ENCODE data around the gene NBPF6.
"Not testable (repeated sequence)": the region's sequence is repeated elsewhere in the genome, so short reads cannot be mapped to it uniquely, and the experiment has no call there.

The NBPF6 gene

GRCh38 chr1:108450043-108450442, at the start of gene NBPF6:
NBPF6 (plus strand) TSS chr1:108450343; CDS start chr1:108450602, 259 bp downstream.
- not testable (repeated sequence) for FAIRE-seq

- not testable (repeated sequence) for FAIRE-seq
Measured at GRCh38 chr1:108411098-108411833, 38.9 kb upstream of the NBPF6 start.

- not testable (repeated sequence) for FAIRE-seq
Measured at GRCh38 chr1:108420129-108420528, 30.0 kb upstream of the NBPF6 start.

GRCh38 chr1:108421061-108421916, 28.9 kb upstream of the NBPF6 start:
- not testable (repeated sequence) for FAIRE-seq

- not testable (repeated sequence) for FAIRE-seq
Measured at GRCh38 chr1:108426877-108427276, 23.3 kb upstream of the NBPF6 start.

- FAIRE-seq = not testable (repeated sequence)
Measured at GRCh38 chr1:108432002-108432401, 18.1 kb upstream of the NBPF6 start.

- not testable (repeated sequence) for FAIRE-seq
Measured at GRCh38 chr1:108433404-108433803, 16.7 kb upstream of the NBPF6 start.

GRCh38 chr1:108438536-108438935, 11.6 kb upstream of the NBPF6 start:
- not testable (repeated sequence) for FAIRE-seq

- not testable (repeated sequence) for FAIRE-seq
Measured at GRCh38 chr1:108454521-108454920, 4.4 kb downstream of the NBPF6 start.

GRCh38 chr1:108458661-108459060, 8.5 kb downstream of the NBPF6 start:
- not testable (repeated sequence) for FAIRE-seq

GRCh38 chr1:108461758-108462157, 11.6 kb downstream of the NBPF6 start:
- not testable (repeated sequence) for FAIRE-seq

- not testable (repeated sequence) for FAIRE-seq
Measured at GRCh38 chr1:108463962-108464361, 13.8 kb downstream of the NBPF6 start.

- FAIRE-seq = not testable (repeated sequence)
Measured at GRCh38 chr1:108466166-108466565, 16.0 kb downstream of the NBPF6 start.

- not testable (repeated sequence) for FAIRE-seq
Measured at GRCh38 chr1:108467155-108467554, 17.0 kb downstream of the NBPF6 start.

- not testable (repeated sequence) for FAIRE-seq
Measured at GRCh38 chr1:108470750-108471149, 20.6 kb downstream of the NBPF6 start.

- not testable (repeated sequence) for FAIRE-seq
Measured at GRCh38 chr1:108474516-108474915, 24.4 kb downstream of the NBPF6 start.

GRCh38 chr1:108478429-108479015, 28.4 kb downstream of the NBPF6 start:
- no peak for FAIRE-seq

GRCh38 chr1:108482708-108483107, 32.6 kb downstream of the NBPF6 start:
- FAIRE-seq = no peak

GRCh38 chr1:108485990-108486389, 35.8 kb downstream of the NBPF6 start:
- FAIRE-seq = not testable (repeated sequence)

- not testable (repeated sequence) for FAIRE-seq
Measured at GRCh38 chr1:108486707-108487106, 36.6 kb downstream of the NBPF6 start.

GRCh38 chr1:108495008-108495407, 44.9 kb downstream of the NBPF6 start:
- not testable (repeated sequence) for FAIRE-seq

GRCh38 chr1:108496856-108497255, 46.7 kb downstream of the NBPF6 start:
- not testable (repeated sequence) for FAIRE-seq

GRCh38 chr1:108502138-108502537, 52.0 kb downstream of the NBPF6 start:
- FAIRE-seq = no peak

All from G401.6 (cell line).